ENCODE data around the gene BZW1. TPM values are rescaled to one million over a fixed set of nuclear protein-coding genes. Genes with fewer than 3 reads are reported as not detected.

The BZW1 gene
- total RNA-seq, 1 donor from 2014 or later = 302 TPM

GRCh38 chr2:200860092-200860795 lies 48.5 kb downstream of the BZW1 start:
- DNase-seq (ENCODE audit: low spot score) = no peak
- peak overlapping the region; percentile 55 for H3K27ac Mint-ChIP-seq (ENCODE audit: unreplicated experiment)
- peaks cover 16% of the 10 kb centered on the region for H3K27me3 Mint-ChIP-seq (ENCODE audit: unreplicated experiment)
- no peak for TF ChIP-seq CTCF (IDR thresholded peaks at IDR 0.05; ENCODE audit: unreplicated experiment)
- H3K36me3 Mint-ChIP-seq (ENCODE audit: low read depth, unreplicated experiment) = peaks cover 61% of the 10 kb centered on the region
- peak overlapping the region; percentile 73 for H3K4me3 Mint-ChIP-seq (ENCODE audit: unreplicated experiment)
- H3K4me1 Mint-ChIP-seq (ENCODE audit: unreplicated experiment) = peaks cover 38% of the 10 kb centered on the region
- no peaks in the 10 kb centered on the region for H3K9me3 Mint-ChIP-seq (ENCODE audit: unreplicated experiment)

GRCh38 chr2:200861617-200862155 lies 50.0 kb downstream of the BZW1 start:
- H3K9me3 Mint-ChIP-seq (ENCODE audit: unreplicated experiment) = no peaks in the 10 kb centered on the region
- H3K4me1 Mint-ChIP-seq (ENCODE audit: unreplicated experiment) = peaks cover 38% of the 10 kb centered on the region
- peak overlapping the region; percentile 100 for H3K27ac Mint-ChIP-seq (ENCODE audit: unreplicated experiment)
- peaks cover 21% of the 10 kb centered on the region for H3K27me3 Mint-ChIP-seq (ENCODE audit: unreplicated experiment)
- H3K36me3 Mint-ChIP-seq (ENCODE audit: low read depth, unreplicated experiment) = peaks cover 57% of the 10 kb centered on the region
- H3K4me3 Mint-ChIP-seq (ENCODE audit: unreplicated experiment) = peak overlapping the region; percentile 95
- no peak for DNase-seq (ENCODE audit: low spot score)
- no peak for TF ChIP-seq CTCF (IDR thresholded peaks at IDR 0.05; ENCODE audit: unreplicated experiment)

- H3K36me3 Mint-ChIP-seq (ENCODE audit: low read depth, unreplicated experiment) = peaks cover 48% of the 10 kb centered on the region
- peaks cover 18% of the 10 kb centered on the region for H3K27me3 Mint-ChIP-seq (ENCODE audit: unreplicated experiment)
- no peak for DNase-seq (ENCODE audit: low spot score)
- no peak for TF ChIP-seq CTCF (IDR thresholded peaks at IDR 0.05; ENCODE audit: unreplicated experiment)
- H3K4me3 Mint-ChIP-seq (ENCODE audit: unreplicated experiment) = peak overlapping the region; percentile 95
- H3K9me3 Mint-ChIP-seq (ENCODE audit: unreplicated experiment) = no peaks in the 10 kb centered on the region
- H3K4me1 Mint-ChIP-seq (ENCODE audit: unreplicated experiment) = peaks cover 38% of the 10 kb centered on the region
- peak overlapping the region; percentile 100 for H3K27ac Mint-ChIP-seq (ENCODE audit: unreplicated experiment)
Measured at GRCh38 chr2:200862532-200863000, 50.9 kb downstream of the BZW1 start.

- peaks cover 31% of the 10 kb centered on the region for H3K4me1 Mint-ChIP-seq (ENCODE audit: unreplicated experiment)
- peak overlapping the region; percentile 95 for H3K4me3 Mint-ChIP-seq (ENCODE audit: unreplicated experiment)
- H3K27ac Mint-ChIP-seq (ENCODE audit: unreplicated experiment) = peak overlapping the region; percentile 100
- H3K27me3 Mint-ChIP-seq (ENCODE audit: unreplicated experiment) = peaks cover 17% of the 10 kb centered on the region
- TF ChIP-seq CTCF (IDR thresholded peaks at IDR 0.05; ENCODE audit: unreplicated experiment) = no peak
- no peak for DNase-seq (ENCODE audit: low spot score)
- H3K36me3 Mint-ChIP-seq (ENCODE audit: low read depth, unreplicated experiment) = peaks cover 36% of the 10 kb centered on the region
- no peaks in the 10 kb centered on the region for H3K9me3 Mint-ChIP-seq (ENCODE audit: unreplicated experiment)
Measured at GRCh38 chr2:200863782-200864175, 52.1 kb downstream of the BZW1 start.
